GM21619 (cell line): ENCODE results near the gene TACO1.
A peak's percentile ranks its signal among the peaks of the same experiment; 100 is the strongest.

ENCODE experiments used
- ATAC-seq: cut with Tn5 transposase; IDR thresholded peaks from one replicate; pipeline ENCODE4 v1.9.1; 2021; ENCODE audit not compliant: unreplicated experiment

Gene TACO1

DNA sequence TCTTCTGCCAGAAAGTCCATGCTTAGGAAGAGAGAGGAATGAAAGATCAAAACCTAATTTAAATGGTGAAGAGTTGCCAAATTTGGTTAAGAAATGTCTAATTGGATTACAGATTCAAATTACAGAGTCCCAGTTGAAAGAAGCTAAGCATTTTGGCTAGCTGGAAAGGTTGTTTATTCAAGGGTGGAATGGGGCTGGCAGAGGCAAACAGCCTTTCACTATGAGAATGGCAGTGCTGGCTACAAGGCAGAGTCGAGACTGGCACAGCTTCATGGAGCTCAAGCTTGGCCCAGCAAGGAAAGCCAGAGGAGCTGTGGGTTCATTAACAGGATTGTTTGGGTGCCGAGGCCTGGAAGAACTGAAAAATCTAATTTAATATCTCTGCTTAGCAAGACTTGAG lies 35.1 kb downstream of the TACO1 start:
- ATAC-seq, result no peak

DNA sequence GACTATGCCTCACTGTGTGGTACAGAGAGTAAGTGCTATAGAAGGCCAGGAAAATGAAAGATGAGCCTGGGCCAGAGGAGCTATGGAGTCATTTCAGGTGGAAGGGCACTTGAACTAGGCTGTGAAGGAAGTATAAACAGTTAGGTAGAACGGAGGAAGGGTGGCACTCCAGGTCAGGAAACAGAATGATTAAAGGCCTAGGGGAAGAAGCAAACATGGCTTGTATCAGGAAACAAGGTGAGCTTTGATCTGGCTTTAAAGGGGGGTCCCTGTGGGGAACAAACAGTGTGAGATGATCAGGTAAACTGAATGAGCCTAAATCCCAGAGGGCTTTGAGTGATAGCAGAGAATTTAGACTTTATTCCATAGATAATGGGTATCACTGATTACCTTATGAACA lies 38.4 kb downstream of the TACO1 start:
- no peak for ATAC-seq

DNA sequence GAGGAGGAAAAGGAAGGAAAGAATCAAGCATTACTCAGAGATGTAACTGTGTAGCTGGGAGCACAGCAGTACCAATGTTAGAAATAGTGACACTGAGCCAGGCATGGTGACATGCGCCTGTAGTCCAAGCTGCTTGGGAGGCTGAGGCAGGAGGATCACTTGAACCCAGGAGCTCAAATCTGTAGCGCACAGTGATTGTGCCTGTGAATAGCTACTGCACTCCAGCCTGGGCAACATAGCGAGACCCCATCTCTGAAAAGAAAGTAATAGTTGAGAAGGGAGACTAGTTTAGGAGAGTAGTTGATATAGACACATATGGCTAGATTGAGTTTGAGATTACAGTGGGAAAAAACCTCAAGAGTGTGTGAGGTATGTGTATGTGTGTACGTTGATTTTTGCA lies 39.3 kb downstream of the TACO1 start:
- no peak for ATAC-seq

DNA sequence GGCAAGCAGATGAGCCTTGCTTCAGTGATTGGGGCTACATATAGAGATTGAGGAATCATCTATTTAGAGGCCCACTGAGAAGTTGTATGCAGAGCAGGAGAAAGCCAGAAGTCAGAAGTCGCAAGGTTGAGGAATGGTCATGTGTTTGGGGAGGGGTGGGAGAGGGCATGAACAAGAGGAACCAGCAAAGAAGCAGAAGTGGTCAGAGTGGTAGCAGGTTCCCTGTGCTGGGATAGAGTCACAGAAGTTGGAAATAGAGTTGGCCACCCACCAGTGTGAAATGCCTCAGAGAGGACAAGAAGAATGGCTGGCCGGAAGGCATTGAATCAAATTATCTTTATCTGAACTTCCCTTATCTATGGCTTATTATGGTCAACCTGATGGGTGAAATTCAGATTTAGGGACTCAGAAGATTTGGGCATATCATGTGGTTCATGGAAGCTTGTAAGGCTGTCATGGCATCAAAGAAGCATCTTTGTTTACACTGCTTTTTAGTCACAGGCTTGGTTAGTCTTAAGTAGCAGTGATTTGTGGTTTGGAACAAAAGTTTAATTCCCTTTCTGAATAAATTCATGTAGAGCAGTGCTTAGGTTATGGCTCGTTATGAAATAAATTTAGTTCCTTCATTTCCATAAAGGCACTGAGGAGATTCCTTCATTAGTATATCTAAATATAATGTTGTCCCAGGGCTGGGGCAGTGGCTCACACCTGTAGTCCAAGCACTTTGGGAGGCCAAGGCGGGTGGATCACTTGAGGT lies 41.2 kb downstream of the TACO1 start:
- no peak for ATAC-seq

DNA sequence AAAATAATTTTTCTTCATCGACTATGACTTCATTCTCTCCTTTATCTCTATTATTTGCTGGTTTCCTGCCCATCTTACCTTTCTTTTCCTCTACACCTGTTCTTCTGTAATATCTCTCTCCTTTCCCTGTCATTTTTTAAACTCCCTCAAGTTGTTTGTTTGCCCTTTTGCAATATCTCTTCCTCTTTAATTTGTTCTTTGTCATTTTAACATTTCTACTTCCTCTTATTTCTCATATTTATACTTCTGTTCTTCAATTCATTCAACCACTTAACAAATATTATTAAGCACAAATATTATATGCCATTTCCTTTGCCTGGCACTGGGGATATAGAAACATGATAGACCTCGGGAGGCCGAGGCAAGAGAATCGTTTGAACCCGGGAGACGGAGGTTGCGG lies 44.2 kb downstream of the TACO1 start:
- no peak for ATAC-seq

DNA sequence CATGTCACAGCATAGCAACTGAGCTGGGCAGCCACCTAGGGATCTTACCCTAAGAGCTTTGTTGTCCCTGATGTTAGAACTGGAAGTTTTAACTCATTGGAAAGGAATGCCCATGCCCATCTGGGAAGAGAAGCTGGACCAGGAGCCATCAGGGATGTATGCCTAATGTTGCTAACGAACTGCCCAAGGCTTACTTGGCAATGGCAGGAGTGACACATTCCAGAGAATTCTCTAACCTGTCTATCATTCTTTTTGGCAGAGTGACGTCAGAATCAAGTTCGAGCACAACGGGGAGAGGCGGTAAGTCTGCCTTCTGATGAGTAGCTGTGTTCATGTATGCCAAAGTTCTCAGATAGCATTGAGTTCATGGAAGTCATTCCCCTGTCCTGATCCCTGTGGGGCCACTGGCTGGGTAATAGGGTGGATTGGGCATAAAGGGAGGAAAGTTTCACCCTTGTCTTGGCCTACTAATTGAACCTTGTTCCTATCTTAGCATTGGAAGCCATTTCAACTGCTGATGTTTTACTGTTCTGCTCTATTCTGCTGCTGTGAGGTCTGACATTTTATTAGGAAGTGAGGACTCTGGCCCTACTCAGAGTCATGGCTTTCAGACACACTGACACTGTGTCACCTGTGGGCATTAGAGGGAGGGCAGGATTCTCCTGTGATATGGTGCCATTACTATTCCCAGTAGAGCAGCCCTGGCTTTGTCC lies 45.2 kb downstream of the TACO1 start:
- peak; percentile 43 for ATAC-seq

DNA sequence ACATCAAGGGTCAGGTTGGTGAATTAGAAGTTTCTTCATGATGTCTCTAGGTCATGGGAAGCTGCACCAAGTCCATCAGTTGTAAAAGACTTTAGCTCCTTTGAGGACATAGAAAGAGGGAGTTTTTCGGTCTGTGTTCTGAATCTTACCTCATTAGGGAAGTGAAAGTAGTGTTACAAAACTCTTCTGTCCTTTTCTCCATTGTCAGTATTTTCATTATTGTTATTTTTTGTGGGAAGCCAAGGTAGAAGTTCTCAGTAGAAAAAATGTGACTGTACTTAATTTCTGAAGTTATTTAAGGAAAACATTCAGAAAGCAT lies 45.8 kb downstream of the TACO1 start:
- ATAC-seq, result peak; percentile 81

DNA sequence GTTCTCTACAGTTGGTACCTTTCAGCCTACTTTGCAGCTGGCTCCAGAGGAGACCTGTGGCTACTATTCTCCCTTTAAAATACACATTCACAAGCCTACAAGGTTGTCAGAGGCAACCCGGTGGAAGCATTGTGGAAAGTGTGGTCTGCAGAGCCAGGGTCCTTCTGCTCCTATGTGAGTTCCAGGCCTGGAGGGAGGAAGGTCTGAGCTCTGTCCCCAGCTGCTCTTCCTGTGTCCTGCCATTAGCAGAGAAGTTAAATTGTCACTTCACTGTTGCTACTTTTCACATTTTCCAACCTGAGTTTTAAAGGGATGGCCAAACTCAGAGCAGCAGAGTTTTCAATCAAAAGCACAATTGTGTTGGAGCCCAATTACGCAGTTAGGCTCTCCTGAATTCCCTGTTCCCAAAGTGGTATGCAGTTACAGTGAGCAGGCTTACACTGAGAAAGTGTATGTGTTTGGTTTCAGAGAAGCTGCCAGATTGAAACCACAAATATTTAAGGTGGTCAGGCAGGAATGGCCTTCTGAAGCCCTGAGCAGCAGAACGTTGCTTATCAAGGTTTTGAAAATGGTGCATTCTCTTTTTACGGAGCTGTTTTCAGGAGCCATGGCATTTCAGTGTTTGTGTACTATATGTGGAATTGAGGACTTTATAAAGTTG lies 46.5 kb downstream of the TACO1 start:
- no peak for ATAC-seq

DNA sequence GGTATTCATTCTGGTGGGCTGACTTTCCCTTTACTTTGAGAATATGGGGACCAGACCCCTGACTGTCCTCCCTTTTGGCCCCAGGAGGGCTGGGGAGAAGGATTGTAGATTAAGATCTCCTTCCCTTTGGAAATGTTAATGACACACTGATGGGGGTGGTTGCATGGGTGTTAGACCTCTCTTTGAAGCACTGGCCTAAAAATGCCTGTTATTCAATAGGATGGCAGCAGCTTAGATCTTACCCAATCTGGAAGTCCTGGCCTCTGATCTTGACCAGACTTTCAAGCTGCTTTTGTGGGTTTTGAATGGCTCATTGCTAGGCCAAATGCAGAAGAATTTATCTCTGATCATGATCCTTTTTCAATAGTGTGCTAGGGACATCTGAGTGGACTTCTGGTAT lies 47.2 kb downstream of the TACO1 start:
- no peak for ATAC-seq

DNA sequence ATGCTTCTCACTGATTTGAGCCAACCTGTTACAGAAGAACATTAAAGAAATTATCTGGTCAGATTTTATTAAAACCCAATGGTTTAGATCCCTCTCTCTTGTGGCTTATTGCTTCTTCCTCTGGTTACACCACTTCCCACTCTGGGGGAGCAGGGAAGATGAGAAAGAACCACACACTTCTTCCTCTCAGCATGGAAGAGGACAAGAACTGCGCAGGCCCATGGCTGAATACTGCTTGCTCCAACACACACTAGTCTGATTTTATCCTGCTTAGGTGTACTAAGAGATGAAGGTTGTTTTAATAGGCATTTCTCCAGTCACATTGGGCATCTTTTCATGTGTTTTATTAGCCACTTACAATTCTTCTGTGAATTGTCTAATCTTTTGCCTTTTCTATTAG lies 49.1 kb downstream of the TACO1 start:
- no peak for ATAC-seq

DNA sequence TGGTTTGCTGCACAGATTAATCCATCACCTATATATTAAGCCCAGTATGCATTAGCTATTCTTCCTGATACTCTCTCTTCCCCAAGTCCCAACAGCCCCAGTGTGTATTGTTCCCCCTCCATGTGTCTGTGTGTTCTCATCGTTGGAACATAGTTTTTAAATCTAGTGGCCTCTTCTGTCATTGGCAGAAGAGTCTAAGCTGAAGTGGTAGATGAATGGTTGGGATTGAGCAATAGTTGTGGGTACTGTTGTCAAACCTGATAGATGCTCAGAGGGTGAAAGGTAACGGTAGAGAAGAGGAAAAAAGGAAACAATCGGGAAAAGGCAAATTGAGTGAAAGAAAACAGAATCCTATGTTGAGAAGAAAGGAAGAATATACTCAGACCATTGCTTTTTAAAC lies 51.4 kb downstream of the TACO1 start:
- ATAC-seq, result no peak

DNA sequence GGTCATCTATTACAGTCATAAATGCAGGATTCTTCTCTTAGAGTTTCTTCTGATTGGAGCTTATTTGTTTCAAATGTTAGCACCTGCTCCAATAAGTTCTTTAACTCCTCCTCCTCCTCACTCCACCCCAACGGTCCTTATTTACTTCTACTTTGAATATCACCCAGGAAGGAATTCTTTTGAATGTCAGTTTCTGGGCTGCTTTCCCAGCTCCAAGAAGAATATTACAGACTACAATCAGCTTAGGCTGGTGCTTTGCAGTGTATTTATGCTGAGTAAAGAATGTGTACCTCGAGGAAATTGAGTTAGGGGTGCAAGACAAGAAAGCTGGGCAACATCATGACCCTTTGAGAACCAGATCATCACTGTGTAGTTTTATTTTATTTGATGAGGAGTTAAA lies 52.4 kb downstream of the TACO1 start:
- ATAC-seq, result no peak

DNA sequence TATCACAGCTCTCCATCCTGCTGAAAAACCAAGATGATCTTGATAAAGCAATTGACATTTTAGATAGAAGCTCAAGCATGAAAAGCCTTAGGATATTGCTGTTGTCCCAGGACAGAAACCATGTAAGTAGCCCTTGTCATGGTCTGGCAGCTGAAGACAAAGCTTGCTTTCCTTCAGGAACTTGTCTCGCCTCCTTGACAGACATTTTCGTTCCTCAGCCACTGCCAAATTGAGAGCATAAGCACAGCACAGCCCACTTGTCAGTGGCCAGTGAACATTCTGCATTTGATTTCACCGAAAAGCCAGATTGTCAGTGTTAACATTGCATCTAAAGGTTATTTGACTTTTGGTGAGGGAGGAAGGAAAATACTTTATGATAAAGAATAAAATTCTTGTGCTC lies 57.1 kb downstream of the TACO1 start:
- ATAC-seq, result no peak
